A673 (cell line): ENCODE data around the gene TAOK3. TPM values are rescaled to one million over a fixed set of nuclear protein-coding genes. Genes with fewer than 3 reads are reported as not detected.

Source experiments
- BruUV-seq: library from RNA; stranded (reverse); fragments of 400-500 nt; replicated peaks from 2 replicates; lab custom pipeline; 2021; lab: Mats Ljungman, UMichigan
- CTCF ChIA-PET: fragments of 300-600 bp; sonication (Branson Sonifier 250); formaldehyde crosslinking; loops from one replicate; lab custom pipeline; 2022; ENCODE audit warnings: antibody characterized with exemption; lab: Charles Lee
- POLR2A ChIA-PET: fragments of 300-600 bp; sonication (Branson Sonifier 250); formaldehyde crosslinking; loops from one replicate; lab custom pipeline; 2022; ENCODE audit warnings: antibody characterized with exemption; ENCODE audit not compliant: low non-redundant PET; lab: Charles Lee
- DNase-seq: peaks from one replicate; pipeline ENCODE4 v3.0.0-alpha.2; 2015; ENCODE audit warnings: low spot score
- H3K27ac ChIP-seq: fragments of 200-600 bp; sonication (generic); 2 replicates; pipeline ENCODE4 v1.5.1; 2016; ENCODE audit warnings: mixed run types, low read depth, mild to moderate bottlenecking, mixed read lengths, antibody characterized with exemption, low read length; ENCODE audit not compliant: poor library complexity, severe bottlenecking
- H3K27me3 ChIP-seq: fragments of 200-600 bp; sonication (generic); replicated peaks from 2 replicates; pipeline ENCODE4 v1.6.1; 2017; ENCODE audit warnings: mixed run types, low read depth, mild to moderate bottlenecking, mixed read lengths, antibody characterized with exemption, low read length; ENCODE audit not compliant: insufficient read depth, poor library complexity
- H3K36me3 ChIP-seq: fragments of 200-600 bp; sonication (generic); 2 replicates; pipeline ENCODE4 v1.6.1; 2016; ENCODE audit warnings: mixed run types, mild to moderate bottlenecking, mixed read lengths, antibody characterized with exemption, low read length; ENCODE audit not compliant: insufficient read depth, poor library complexity, severe bottlenecking
- H3K4me1 ChIP-seq: fragments of 200-600 bp; sonication (generic); 2 replicates; pipeline ENCODE4 v1.6.1; 2017; ENCODE audit warnings: mixed run types, mild to moderate bottlenecking, mixed read lengths, antibody characterized with exemption, low read length; ENCODE audit not compliant: insufficient read depth, poor library complexity, severe bottlenecking
- H3K4me3 ChIP-seq: fragments of 200-600 bp; sonication (generic); 2 replicates; pipeline ENCODE4 v1.5.1; 2016; ENCODE audit warnings: low read depth, mixed run types, mild to moderate bottlenecking, mixed read lengths, low read length; ENCODE audit not compliant: poor library complexity, severe bottlenecking
- H3K9me3 ChIP-seq: fragments of 200-600 bp; sonication (generic); 2 replicates; pipeline ENCODE4 v1.6.1; 2016; ENCODE audit warnings: mixed run types, low read depth, mild to moderate bottlenecking, mixed read lengths, antibody characterized with exemption, low read length; ENCODE audit not compliant: poor library complexity, severe bottlenecking
- EZH2 ChIP-seq: fragments of 200-600 bp; sonication (generic); IDR thresholded peaks from 2 replicates; pipeline ENCODE4 v1.6.1; 2017; ENCODE audit warnings: borderline replicate concordance, low read depth, mild to moderate bottlenecking, mixed read lengths, antibody characterized with exemption, low read length; ENCODE audit not compliant: poor library complexity, severe bottlenecking
- intact Hi-C: fragments of 100-400 bp; cut with micrococcal nuclease; formaldehyde crosslinking; loops from one replicate; pipeline ENCODE4 v1.10.0; 2022; ENCODE audit not compliant: unreplicated experiment
- total RNA-seq: library from RNA; stranded (reverse); gene quantifications from 2 replicates; pipeline ENCODE4 v1.2.3, GENCODE V29; 2021
- TF ChIP-seq, protein P1 (sequence below): fragments of 300-800, 200-600 bp; sonication (generic); conservative IDR thresholded peaks from 2 replicates; pipeline ENCODE4 v1.5.1; 2017; ENCODE audit warnings: low read depth, mild to moderate bottlenecking, antibody characterized with exemption, low read length, moderate library complexity, mixed read lengths

The TAOK3 gene
- total RNA-seq, 1 experiment from 2014 or later = 48.9 TPM

DNA sequence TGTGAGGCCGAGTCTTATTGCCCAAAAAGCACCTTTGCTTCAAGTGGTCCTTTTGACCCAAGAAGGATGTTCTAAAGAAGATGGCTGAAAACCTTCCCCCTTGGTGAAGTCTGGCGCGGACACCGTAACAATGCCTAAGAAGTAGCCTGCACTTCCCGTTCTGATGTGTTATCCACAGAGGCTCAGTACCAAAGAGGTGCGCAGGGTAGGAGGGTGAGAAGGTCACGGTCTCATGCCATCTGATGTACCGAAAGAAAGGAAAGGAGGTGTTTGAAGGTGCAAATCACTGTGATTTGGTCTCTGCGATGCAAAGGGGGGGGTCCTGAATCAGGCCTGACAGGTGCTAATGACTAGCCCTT, 226.9 kb downstream of the TAOK3 start:
- Histone ChIP-seq H3K36me3 (peaks cover 57% of the 10 kb centered on the region), H3K27ac (no peak overlapping the region), H3K4me1 (no peaks in the 10 kb centered on the region), H3K4me3 (no peak overlapping the region), H3K27me3 (no peaks in the 10 kb centered on the region), H3K9me3 (no peaks in the 10 kb centered on the region)
- BruUV-seq = no TSS peak
- no peak for TF ChIP-seq EZH2
- TF ChIP-seq, protein P1, sequence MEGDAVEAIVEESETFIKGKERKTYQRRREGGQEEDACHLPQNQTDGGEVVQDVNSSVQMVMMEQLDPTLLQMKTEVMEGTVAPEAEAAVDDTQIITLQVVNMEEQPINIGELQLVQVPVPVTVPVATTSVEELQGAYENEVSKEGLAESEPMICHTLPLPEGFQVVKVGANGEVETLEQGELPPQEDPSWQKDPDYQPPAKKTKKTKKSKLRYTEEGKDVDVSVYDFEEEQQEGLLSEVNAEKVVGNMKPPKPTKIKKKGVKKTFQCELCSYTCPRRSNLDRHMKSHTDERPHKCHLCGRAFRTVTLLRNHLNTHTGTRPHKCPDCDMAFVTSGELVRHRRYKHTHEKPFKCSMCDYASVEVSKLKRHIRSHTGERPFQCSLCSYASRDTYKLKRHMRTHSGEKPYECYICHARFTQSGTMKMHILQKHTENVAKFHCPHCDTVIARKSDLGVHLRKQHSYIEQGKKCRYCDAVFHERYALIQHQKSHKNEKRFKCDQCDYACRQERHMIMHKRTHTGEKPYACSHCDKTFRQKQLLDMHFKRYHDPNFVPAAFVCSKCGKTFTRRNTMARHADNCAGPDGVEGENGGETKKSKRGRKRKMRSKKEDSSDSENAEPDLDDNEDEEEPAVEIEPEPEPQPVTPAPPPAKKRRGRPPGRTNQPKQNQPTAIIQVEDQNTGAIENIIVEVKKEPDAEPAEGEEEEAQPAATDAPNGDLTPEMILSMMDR = no peak
- intact Hi-C loops = no loop called here
- DNase-seq = no peak
- POLR2A ChIA-PET = no interaction called here
- CTCF ChIA-PET = no interaction called here

DNA sequence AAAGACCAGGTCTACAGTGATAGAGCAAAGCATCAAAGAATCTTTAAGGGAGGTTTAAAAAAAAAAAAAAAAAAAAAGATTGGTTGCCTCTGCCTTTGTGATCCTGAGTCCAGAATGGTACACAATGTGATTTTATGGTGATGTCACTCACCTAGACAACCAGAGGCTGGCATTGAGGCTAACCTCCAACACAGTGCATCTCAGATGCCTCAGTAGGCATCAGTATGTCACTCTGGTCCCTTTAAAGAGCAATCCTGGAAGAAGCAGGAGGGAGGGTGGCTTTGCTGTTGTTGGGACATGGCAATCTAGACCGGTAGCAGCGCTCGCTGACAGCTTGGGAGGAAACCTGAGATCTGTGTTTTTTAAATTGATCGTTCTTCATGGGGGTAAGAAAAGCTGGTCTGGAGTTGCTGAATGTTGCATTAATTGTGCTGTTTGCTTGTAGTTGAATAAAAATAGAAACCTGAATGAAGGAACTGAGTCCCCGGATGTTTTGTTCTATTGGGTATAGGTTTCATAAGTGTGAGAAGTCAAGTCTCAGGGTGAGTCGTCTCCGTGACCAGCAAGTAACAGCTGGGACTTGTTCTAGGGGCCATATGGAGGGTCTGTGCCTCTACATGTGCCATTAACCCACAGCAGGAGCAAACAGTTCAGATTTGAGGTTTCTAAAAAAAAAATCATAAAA, 227.5 kb downstream of the TAOK3 start:
- CTCF ChIA-PET = no interaction called here
- no peak overlapping the region for H3K4me3 ChIP-seq
- peaks cover 62% of the 10 kb centered on the region for H3K36me3 ChIP-seq
- no peak for TF ChIP-seq EZH2
- TF ChIP-seq, protein P1 = no peak
- no peaks in the 10 kb centered on the region for H3K4me1 ChIP-seq
- BruUV-seq = TSS peak; percentile 98
- intact Hi-C loops = no loop called here
- no peak overlapping the region for H3K27ac ChIP-seq
- H3K9me3 ChIP-seq = no peaks in the 10 kb centered on the region
- POLR2A ChIA-PET = no interaction called here
- no peak for DNase-seq
- no peaks in the 10 kb centered on the region for H3K27me3 ChIP-seq

DNA sequence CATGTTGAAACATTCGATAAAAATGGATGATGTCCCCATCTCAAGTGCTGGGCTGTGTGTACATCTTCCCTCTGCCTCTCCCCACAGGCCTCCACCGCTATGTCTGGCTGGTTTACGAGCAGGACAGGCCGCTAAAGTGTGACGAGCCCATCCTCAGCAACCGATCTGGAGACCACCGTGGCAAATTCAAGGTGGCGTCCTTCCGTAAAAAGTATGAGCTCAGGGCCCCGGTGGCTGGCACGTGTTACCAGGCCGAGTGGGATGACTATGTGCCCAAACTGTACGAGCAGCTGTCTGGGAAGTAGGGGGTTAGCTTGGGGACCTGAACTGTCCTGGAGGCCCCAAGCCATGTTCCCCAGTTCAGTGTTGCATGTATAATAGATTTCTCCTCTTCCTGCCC, 228.2 kb downstream of the TAOK3 start:
- Histone ChIP-seq H3K36me3 (peaks cover 63% of the 10 kb centered on the region), H3K27me3 (no peaks in the 10 kb centered on the region), H3K9me3 (no peaks in the 10 kb centered on the region), H3K4me1 (no peaks in the 10 kb centered on the region), H3K27ac (no peak overlapping the region), H3K4me3 (no peak overlapping the region)
- no peak for DNase-seq
- CTCF ChIA-PET = no interaction called here
- intact Hi-C loops = no loop called here
- no TSS peak for BruUV-seq
- TF ChIP-seq, protein P1 = no peak
- no peak for TF ChIP-seq EZH2
- POLR2A ChIA-PET = no interaction called here
